HCT116 (cell line): ENCODE results near the gene KPNA3. TPM values are rescaled to one million over a fixed set of nuclear protein-coding genes. Genes with fewer than 3 reads are reported as not detected.

ENCODE experiments used
- ATAC-seq: fragments of 200-7000 bp; cut with Tn5 transposase; 2 replicates; pipeline ENCODE4 v1.9.1; 2020; ENCODE audit warnings: mild to moderate bottlenecking, moderate library complexity
- BruUV-seq: library from RNA; stranded (reverse); fragments of 400-500 nt; replicated peaks from 2 replicates; lab custom pipeline; 2021; lab: Mats Ljungman, UMichigan
- CTCF ChIA-PET: fragments of 300-600 bp; sonication (Branson Sonifier 250); formaldehyde crosslinking; loops from one replicate; lab custom pipeline; 2021; ENCODE audit warnings: antibody characterized with exemption; lab: Charles Lee
- POLR2A ChIA-PET: fragments of 300-600, 350-600 bp; sonication (Branson Sonifier 250); formaldehyde crosslinking; loops from one replicate; lab custom pipeline; 2021; ENCODE audit warnings: antibody characterized with exemption; lab: Charles Lee
- RAD21 ChIA-PET, 2 experiments: fragments of 300-600 bp; sonication (Branson Sonifier 250); formaldehyde crosslinking; loops; one replicate each; lab custom pipeline; 2023; ENCODE audit warnings: low total read pairs in 2 of 2; ENCODE audit not compliant: uncharacterized antibody in 2 of 2, unreplicated experiment in 2 of 2, low non-redundant PET in 1 of 2; lab: Charles Lee
- DNase-seq: peaks from one replicate; pipeline ENCODE4 v3.0.0-alpha.2; 2010; ENCODE audit warnings: low read depth, low spot score
- H2AFZ ChIP-seq: fragments of 200-600 bp; shearing (Covaris generic), sonication (generic); 2 replicates; pipeline ENCODE4 v1.6.1; 2017; ENCODE audit warnings: low read depth, mixed run types, mixed read lengths, antibody characterized with exemption, low read length; ENCODE audit not compliant: poor library complexity, severe bottlenecking
- H3K27ac ChIP-seq: 2 replicates; pipeline ENCODE4 v1.5.1; 2012; ENCODE audit warnings: low read depth, low read length
- H3K27me3 ChIP-seq: fragments of 200-600 bp; sonication (generic); 2 replicates; pipeline ENCODE4 v1.6.1; 2016; ENCODE audit warnings: mixed run types, low read length, mixed read lengths; ENCODE audit not compliant: insufficient read depth
- H3K36me3 ChIP-seq, 2 experiments: fragments of 200-500 bp in 1 of 2; fragments of 200-600 bp in 1 of 2; sonication (Bioruptor generic) in 1 of 2; sonication (generic) in 1 of 2; 2 replicates each; pipeline versions ENCODE4 v1.5.1 to v1.6.1; 2014 to 2016; ENCODE audit warnings: low read length in 2 of 2, inconsistent platforms in 1 of 2, mixed read lengths in 1 of 2, mixed run types in 1 of 2; ENCODE audit not compliant: insufficient read depth in 2 of 2, control insufficient read depth in 1 of 2
- H3K4me1 ChIP-seq, 2 experiments: fragments of 200-600 bp in 1 of 2; sonication (generic) in 1 of 2; 2 replicates each; pipeline versions ENCODE4 v1.5.1 to v1.6.1; 2012 to 2017; ENCODE audit warnings: low read length in 2 of 2, inconsistent platforms in 1 of 2, mild to moderate bottlenecking in 1 of 2, mixed read lengths in 1 of 2, mixed run types in 1 of 2, moderate library complexity in 1 of 2; ENCODE audit not compliant: insufficient read depth in 2 of 2, control insufficient read depth in 1 of 2
- H3K4me2 ChIP-seq: fragments of 200-600 bp; sonication (generic); 2 replicates; pipeline ENCODE4 v1.6.1; 2017; ENCODE audit warnings: mixed run types, low read length, mixed read lengths
- H3K4me3 ChIP-seq, 2 experiments: fragments of 200-600 bp in 1 of 2; sonication (generic) in 1 of 2; replicated peaks in 1 of 2; 2 replicates each; pipeline ENCODE4 v1.5.1; 2011 to 2016; ENCODE audit warnings: low read length in 2 of 2, control low read depth in 1 of 2, low read depth in 1 of 2, mild to moderate bottlenecking in 1 of 2, mixed read lengths in 1 of 2, mixed run types in 1 of 2
- H3K79me2 ChIP-seq: fragments of 200-600 bp; sonication (generic); 2 replicates; pipeline ENCODE4 v1.6.1; 2017; ENCODE audit warnings: mild to moderate bottlenecking, mixed run types, low read length, moderate library complexity, mixed read lengths; ENCODE audit not compliant: insufficient read depth
- H3K9ac ChIP-seq: fragments of 200-600 bp; sonication (generic); 2 replicates; pipeline ENCODE4 v1.6.1; 2016; ENCODE audit warnings: low read length, mixed read lengths
- H3K9me2 ChIP-seq: fragments of 200-600 bp; sonication (generic), shearing (Covaris generic); 2 replicates; pipeline ENCODE4 v1.6.1; 2017; ENCODE audit warnings: mixed run types, mild to moderate bottlenecking, moderate library complexity; ENCODE audit not compliant: insufficient read depth
- H3K9me3 ChIP-seq, 2 experiments: fragments of 200-500 bp in 1 of 2; fragments of 200-600 bp in 1 of 2; sonication (Bioruptor generic) in 1 of 2; sonication (generic) in 1 of 2; 2 replicates each; pipeline ENCODE4 v1.6.1; 2014 to 2017; ENCODE audit warnings: low read length in 2 of 2, mixed read lengths in 2 of 2, inconsistent platforms in 1 of 2, low read depth in 1 of 2, mild to moderate bottlenecking in 1 of 2, mixed run types in 1 of 2, moderate library complexity in 1 of 2; ENCODE audit not compliant: control insufficient read depth in 1 of 2, insufficient read depth in 1 of 2
- H4K20me1 ChIP-seq: fragments of 200-600 bp; sonication (generic), shearing (Covaris generic); 2 replicates; pipeline ENCODE4 v1.6.1; 2017; ENCODE audit warnings: mixed run types, mild to moderate bottlenecking, moderate library complexity; ENCODE audit not compliant: insufficient read depth
- ATF3 ChIP-seq: IDR thresholded peaks from 2 replicates; pipeline ENCODE4 v1.6.1; 2012
- CBX3 ChIP-seq: IDR thresholded peaks from 2 replicates; pipeline ENCODE4 v1.6.1; 2012; ENCODE audit warnings: low read depth
- CEBPB ChIP-seq: IDR thresholded peaks from 2 replicates; pipeline ENCODE4 v1.6.1; 2012; ENCODE audit warnings: low read depth
- CTCF ChIP-seq, 3 experiments: fragments of 200-600 bp in 1 of 3; sonication (generic) in 1 of 3; IDR thresholded peaks in 2 of 3; conservative IDR thresholded peaks in 1 of 3; 2 replicates each; pipeline ENCODE4 v1.5.1; 2012 to 2017; ENCODE audit warnings: low read depth in 2 of 3, low read length in 2 of 3, antibody characterized with exemption in 1 of 3, borderline replicate concordance in 1 of 3, control low read depth in 1 of 3, mild to moderate bottlenecking in 1 of 3, mixed read lengths in 1 of 3, mixed run types in 1 of 3, moderate library complexity in 1 of 3; ENCODE audit not compliant: insufficient read depth in 1 of 3
- ELF1 ChIP-seq: IDR thresholded peaks from 2 replicates; pipeline ENCODE4 v1.6.1; 2012; ENCODE audit warnings: low read depth, borderline replicate concordance
- EZH2 ChIP-seq: fragments of 200-600 bp; sonication (generic); IDR thresholded peaks from 2 replicates; pipeline ENCODE4 v1.6.1; 2017; ENCODE audit warnings: antibody characterized with exemption, mixed run types
- EZH2phosphoT487 ChIP-seq: fragments of 200-600 bp; IDR thresholded peaks from 2 replicates; pipeline ENCODE4 v1.6.1; 2018; ENCODE audit warnings: antibody characterized with exemption, borderline replicate concordance
- FOSL1 ChIP-seq: IDR thresholded peaks from 2 replicates; pipeline ENCODE4 v1.6.1; 2012; ENCODE audit warnings: low read depth
- JUND ChIP-seq: IDR thresholded peaks from 2 replicates; pipeline ENCODE4 v1.6.1; 2012
- POLR2A ChIP-seq: IDR thresholded peaks from 2 replicates; pipeline ENCODE4 v1.7.0; 2011; ENCODE audit warnings: borderline replicate concordance; ENCODE audit not compliant: insufficient read depth, insufficient read length; ENCODE audit errors: extremely low read depth
- POLR2AphosphoS5 ChIP-seq: IDR thresholded peaks from 2 replicates; pipeline ENCODE4 v1.6.1; 2011; ENCODE audit warnings: mild to moderate bottlenecking, low read depth, low read length, moderate library complexity
- SIN3A ChIP-seq: IDR thresholded peaks from 2 replicates; pipeline ENCODE4 v1.6.1; 2012; ENCODE audit warnings: low read depth
- TCF7L2 ChIP-seq: IDR thresholded peaks from 2 replicates; pipeline ENCODE4 v1.7.0; 2011; ENCODE audit warnings: borderline replicate concordance, inconsistent platforms; ENCODE audit not compliant: insufficient read depth, insufficient read length; ENCODE audit errors: extremely low read depth
- YY1 ChIP-seq: IDR thresholded peaks from 2 replicates; pipeline ENCODE4 v1.6.1; 2011; ENCODE audit warnings: low read length, low read depth, moderate library complexity, mild to moderate bottlenecking; ENCODE audit not compliant: insufficient replicate concordance; ENCODE audit errors: extremely low read depth
- ZFX ChIP-seq: fragments of 450-650 bp; IDR thresholded peaks from 2 replicates; pipeline ENCODE4 v1.6.1; 2017
- ZNF274 ChIP-seq: fragments of 200-500 bp; sonication (Bioruptor generic); IDR thresholded peaks from 2 replicates; pipeline ENCODE4 v1.6.1; 2014; ENCODE audit warnings: mild to moderate bottlenecking, low read depth, low read length, inconsistent platforms
- intact Hi-C: fragments of 100-400 bp; cut with micrococcal nuclease; formaldehyde crosslinking; loops from 2 replicates; pipeline ENCODE4 v1.10.0; 2022
- total RNA-seq: library from RNA; stranded (reverse); gene quantifications from one replicate; pipeline ENCODE4 v1.2.1, GENCODE V29; 2021; ENCODE audit not compliant: unreplicated experiment

Gene KPNA3
- total RNA-seq, 1 experiment from 2014 or later, result 45.0 TPM

- ChIA-PET CTCF (no interaction called here), POLR2A (interaction anchor here (0.6 to 1.0 kb wide), 2 partner anchors 46 to 84 kb away, joined by 3 read pairs; no protein-coding TSS in a partner anchor), RAD21 (no interaction called here)
- Histone ChIP-seq H3K9me2 (no peaks in the 10 kb centered on the region), H4K20me1 (no peaks in the 10 kb centered on the region), H3K27me3 (no peaks in the 10 kb centered on the region), H2AFZ (no peak overlapping the region), H3K27ac (no peak overlapping the region), H3K79me2 (0 out of 2 replicates have a peak, but pooled peaks cover 4% of the 10 kb centered on the region), H3K4me3 (no peak overlapping the region), H3K4me1 (peaks cover 0 to 4% of the 10 kb centered on the region in 2 experiments; a peak in 1 of 4 replicates), H3K9me3 (no peaks in the 10 kb centered on the region), H3K9ac (no peak overlapping the region), H3K4me2 (no peak overlapping the region), H3K36me3 (peaks cover 4 to 7% of the 10 kb centered on the region in 2 experiments; a peak in 2 of 4 replicates)
- TF ChIP-seq YY1, result no peak
- no peak for TF ChIP-seq SIN3A
- no peak for TF ChIP-seq POLR2AphosphoS5
- no peak for TF ChIP-seq EZH2phosphoT487
- TF ChIP-seq FOSL1, result no peak
- TF ChIP-seq ZFX, result no peak
- no peak for TF ChIP-seq JUND
- no peak for TF ChIP-seq POLR2A
- no peak for TF ChIP-seq EZH2
- TF ChIP-seq CEBPB, result no peak
- TF ChIP-seq ELF1, result no peak
- no peak for TF ChIP-seq TCF7L2
- no peak for TF ChIP-seq ZNF274
- no peak for TF ChIP-seq CTCF (IDR thresholded peaks at IDR 0.05 in 2 of 3, conservative IDR thresholded peaks at IDR 0.05 in 1 of 3; ENCODE audit: borderline replicate concordance in 1 of 3, insufficient read depth in 1 of 3, low read depth in 2 of 3, low read length in 2 of 3)
- TF ChIP-seq ATF3, result no peak
- TF ChIP-seq CBX3, result no peak
- ATAC-seq, result no peak
- no TSS peak for BruUV-seq
- DNase-seq, result no peak
- intact Hi-C loops, result no loop called here
These were observed 59.1 kb downstream of the KPNA3 start for GRCh38 chr13:49733181-49733951.
